Nephron (organoid): ENCODE results near the gene NFAM1.

Experiments
- H3K27ac Mint-ChIP-seq, 3 experiments: 2 replicates each; pipeline ENCODE4 v1.8.0; 2020; ENCODE audit warnings: mixed read lengths in 3 of 3, mild to moderate bottlenecking in 2 of 3, moderate library complexity in 1 of 3
- H3K27me3 Mint-ChIP-seq: 2 replicates; pipeline ENCODE4 v1.8.0; 2021; ENCODE audit warnings: low read depth, mild to moderate bottlenecking, moderate library complexity, mixed read lengths
- H3K36me3 Mint-ChIP-seq: 2 replicates; pipeline ENCODE4 v1.8.0; 2020; ENCODE audit warnings: low read depth, mixed read lengths
- H3K4me1 Mint-ChIP-seq: 2 replicates; pipeline ENCODE4 v1.8.0; 2020; ENCODE audit warnings: mixed read lengths
- H3K4me3 Mint-ChIP-seq, 3 experiments: 2 replicates each; pipeline ENCODE4 v1.8.0; 2020; ENCODE audit warnings: mild to moderate bottlenecking in 3 of 3, mixed read lengths in 3 of 3, moderate library complexity in 2 of 3
- H3K9me3 Mint-ChIP-seq: 2 replicates; pipeline ENCODE4 v1.8.0; 2020; ENCODE audit warnings: mixed read lengths
- TF ChIP-seq, protein P1 (sequence below), 3 experiments: fragments of 200-600 bp; sonication (generic); IDR thresholded peaks; one replicate each; pipeline ENCODE4 v1.5.0; 2021; ENCODE audit warnings: antibody characterized with exemption in 3 of 3; ENCODE audit not compliant: unreplicated experiment in 3 of 3

NFAM1 gene, protein sequence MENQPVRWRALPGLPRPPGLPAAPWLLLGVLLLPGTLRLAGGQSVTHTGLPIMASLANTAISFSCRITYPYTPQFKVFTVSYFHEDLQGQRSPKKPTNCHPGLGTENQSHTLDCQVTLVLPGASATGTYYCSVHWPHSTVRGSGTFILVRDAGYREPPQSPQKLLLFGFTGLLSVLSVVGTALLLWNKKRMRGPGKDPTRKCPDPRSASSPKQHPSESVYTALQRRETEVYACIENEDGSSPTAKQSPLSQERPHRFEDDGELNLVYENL

DNA sequence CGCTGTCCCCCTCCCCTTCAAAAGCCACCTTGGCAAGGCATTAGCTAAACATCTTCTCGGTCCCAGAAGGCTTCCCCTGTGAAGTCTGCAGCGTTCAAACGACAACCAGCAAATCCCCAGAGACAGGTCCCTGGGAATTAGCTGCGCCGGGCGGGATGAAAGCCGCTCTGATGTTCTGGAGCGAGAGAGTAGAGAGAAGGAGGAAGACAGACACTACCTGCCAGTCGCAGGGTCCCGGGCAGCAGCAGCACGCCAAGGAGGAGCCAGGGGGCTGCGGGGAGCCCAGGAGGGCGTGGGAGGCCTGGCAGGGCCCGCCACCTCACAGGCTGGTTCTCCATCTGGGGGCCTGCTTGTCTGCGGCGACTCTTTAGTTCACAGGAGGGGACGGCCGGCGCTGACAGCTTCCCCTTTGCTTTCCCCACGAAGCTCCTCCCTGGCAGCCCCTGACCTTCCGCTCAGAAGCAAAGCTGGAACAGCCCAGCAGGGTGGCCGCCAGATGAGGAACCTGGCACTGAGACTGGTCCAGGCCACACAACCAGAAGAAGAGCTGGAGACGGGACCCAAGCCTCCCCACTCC, at the start of gene NFAM1:
NFAM1 (minus strand) TSS at position 384 of the 577 bp plus-strand sequence; CDS start at position 338, 46 bp downstream.
- Mint-ChIP-seq H3K4me3 (peak within 1 kb of the TSS; percentile 32 to 71 (median 51)), H3K9me3 (no peaks in the 10 kb centered on the region), H3K36me3 (no peaks in the 10 kb centered on the region), H3K4me1 (peaks cover 56% of the 10 kb centered on the region), H3K27me3 (peaks cover 41% of the 10 kb centered on the region), H3K27ac (peak within 1 kb of the TSS in 2 of 3 experiments; percentile 42 to 69)
- TF ChIP-seq, protein P1, sequence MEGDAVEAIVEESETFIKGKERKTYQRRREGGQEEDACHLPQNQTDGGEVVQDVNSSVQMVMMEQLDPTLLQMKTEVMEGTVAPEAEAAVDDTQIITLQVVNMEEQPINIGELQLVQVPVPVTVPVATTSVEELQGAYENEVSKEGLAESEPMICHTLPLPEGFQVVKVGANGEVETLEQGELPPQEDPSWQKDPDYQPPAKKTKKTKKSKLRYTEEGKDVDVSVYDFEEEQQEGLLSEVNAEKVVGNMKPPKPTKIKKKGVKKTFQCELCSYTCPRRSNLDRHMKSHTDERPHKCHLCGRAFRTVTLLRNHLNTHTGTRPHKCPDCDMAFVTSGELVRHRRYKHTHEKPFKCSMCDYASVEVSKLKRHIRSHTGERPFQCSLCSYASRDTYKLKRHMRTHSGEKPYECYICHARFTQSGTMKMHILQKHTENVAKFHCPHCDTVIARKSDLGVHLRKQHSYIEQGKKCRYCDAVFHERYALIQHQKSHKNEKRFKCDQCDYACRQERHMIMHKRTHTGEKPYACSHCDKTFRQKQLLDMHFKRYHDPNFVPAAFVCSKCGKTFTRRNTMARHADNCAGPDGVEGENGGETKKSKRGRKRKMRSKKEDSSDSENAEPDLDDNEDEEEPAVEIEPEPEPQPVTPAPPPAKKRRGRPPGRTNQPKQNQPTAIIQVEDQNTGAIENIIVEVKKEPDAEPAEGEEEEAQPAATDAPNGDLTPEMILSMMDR (IDR thresholded peaks at IDR 0.05; ENCODE audit: unreplicated experiment in 3 of 3), result no peak

DNA sequence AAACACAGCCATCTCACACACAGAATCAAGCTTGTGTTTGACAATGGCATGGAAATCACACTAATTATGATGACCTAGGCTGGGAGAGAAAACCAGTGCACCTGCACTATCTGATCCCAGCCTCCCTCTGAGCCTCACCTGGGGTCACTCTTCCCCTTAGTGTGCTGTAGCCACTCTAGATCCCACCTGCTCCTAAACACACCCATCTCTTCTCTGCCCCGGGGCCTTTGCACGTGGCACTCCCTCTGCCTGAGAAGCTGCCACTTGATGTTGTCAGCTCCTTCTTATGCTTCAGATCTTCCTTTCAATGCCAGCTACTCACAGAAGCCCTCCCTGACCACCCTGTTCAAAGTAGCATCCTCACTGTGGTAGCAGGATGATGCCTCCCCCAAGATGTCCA, 42.9 kb upstream of the NFAM1 start:
- TF ChIP-seq, protein P1 (IDR thresholded peaks at IDR 0.05; ENCODE audit: unreplicated experiment in 3 of 3), result no peak
- Mint-ChIP-seq H3K27ac (no peak overlapping the region), H3K36me3 (no peaks in the 10 kb centered on the region), H3K27me3 (peaks cover 11% of the 10 kb centered on the region), H3K4me3 (no peak overlapping the region), H3K9me3 (no peaks in the 10 kb centered on the region), H3K4me1 (no peaks in the 10 kb centered on the region)

DNA sequence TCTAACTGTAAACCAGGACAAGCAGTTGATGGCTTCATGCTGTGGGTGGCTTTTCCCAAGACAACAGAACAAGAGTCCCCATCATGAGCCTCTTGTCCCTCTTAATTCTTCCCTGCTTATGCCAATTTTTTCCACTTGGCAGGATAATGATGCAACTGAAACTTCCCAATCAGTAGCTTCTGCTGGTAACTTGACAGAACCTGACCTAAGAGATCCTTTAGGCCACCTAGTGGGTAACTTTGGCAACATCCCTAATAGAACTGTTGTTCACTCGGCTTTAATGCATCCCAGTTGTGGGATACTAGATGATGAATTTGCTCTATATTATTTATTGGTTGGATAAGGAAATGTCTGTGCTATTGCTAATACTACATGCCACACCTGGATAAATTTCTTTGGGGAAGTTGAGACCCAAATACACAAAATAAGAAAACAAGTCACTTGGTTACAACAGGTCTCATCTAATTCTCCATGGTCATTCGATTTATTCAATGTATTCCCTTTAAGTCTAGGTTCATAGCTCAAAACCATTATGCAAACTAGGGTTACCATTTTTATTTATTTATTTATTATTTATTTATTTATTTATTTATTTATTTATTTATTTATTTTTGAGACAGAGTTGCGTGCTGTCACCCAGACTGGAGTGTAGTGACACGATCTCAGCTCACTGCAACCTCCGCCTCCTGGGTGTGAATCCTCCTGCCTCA, 41.4 kb upstream of the NFAM1 start:
- H3K27me3 Mint-ChIP-seq, result peaks cover 12% of the 10 kb centered on the region
- no peak overlapping the region for H3K4me3 Mint-ChIP-seq

DNA sequence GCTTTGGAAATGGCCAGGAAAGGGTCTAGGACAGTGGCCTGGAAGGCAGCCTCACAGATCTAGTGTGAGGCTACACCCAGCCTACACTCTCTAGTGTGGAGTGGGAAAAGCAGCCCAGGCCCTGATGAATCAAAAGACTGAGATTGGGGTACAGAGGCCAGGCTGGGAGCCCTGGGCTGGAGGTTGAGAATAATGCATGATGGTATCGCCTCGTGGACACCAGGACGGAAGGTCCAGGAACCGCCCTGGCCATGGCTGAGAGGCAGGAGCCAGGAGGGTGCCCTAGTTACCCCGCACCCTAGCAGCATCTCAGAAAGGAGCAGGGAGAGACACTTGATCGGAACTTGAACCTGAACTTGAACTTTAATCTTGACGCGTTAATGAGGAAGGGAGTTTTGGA, 40.5 kb upstream of the NFAM1 start:
- Mint-ChIP-seq H3K27ac (no peak overlapping the region), H3K9me3 (no peaks in the 10 kb centered on the region), H3K36me3 (no peaks in the 10 kb centered on the region), H3K4me1 (no peaks in the 10 kb centered on the region), H3K27me3 (peaks cover 17% of the 10 kb centered on the region), H3K4me3 (no peak overlapping the region)
- TF ChIP-seq, protein P1 (IDR thresholded peaks at IDR 0.05; ENCODE audit: unreplicated experiment in 3 of 3), result no peak

More for the DNA sequence above, 41.4 kb upstream of the NFAM1 start:
- Mint-ChIP-seq H3K27ac (no peak overlapping the region), H3K4me1 (no peaks in the 10 kb centered on the region), H3K36me3 (no peaks in the 10 kb centered on the region), H3K9me3 (no peaks in the 10 kb centered on the region)
- TF ChIP-seq, protein P1 (IDR thresholded peaks at IDR 0.05; ENCODE audit: unreplicated experiment in 3 of 3), result peak; percentile 72 to 76 (median 73)

DNA sequence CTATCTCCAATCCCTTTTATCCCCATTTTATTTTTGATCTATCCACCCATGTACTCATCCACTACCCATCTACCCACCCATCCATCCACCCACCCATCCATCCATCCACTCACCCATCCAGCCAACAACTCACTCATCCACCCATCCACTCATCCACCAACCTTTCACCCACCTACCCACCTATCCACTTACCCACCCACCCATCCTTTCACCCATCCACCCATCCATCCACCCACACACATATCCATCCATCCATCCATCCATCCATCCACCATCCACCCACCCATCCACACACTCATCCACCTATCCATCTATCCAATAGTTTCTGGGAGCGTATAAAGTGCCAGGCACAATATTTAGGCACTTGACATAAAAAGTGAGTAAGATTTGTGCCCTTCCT, 39.2 kb upstream of the NFAM1 start:
- no peaks in the 10 kb centered on the region for H3K9me3 Mint-ChIP-seq
- no peaks in the 10 kb centered on the region for H3K36me3 Mint-ChIP-seq
- peaks cover 20% of the 10 kb centered on the region for H3K27me3 Mint-ChIP-seq
- no peak overlapping the region for H3K4me3 Mint-ChIP-seq
- TF ChIP-seq, protein P1 (IDR thresholded peaks at IDR 0.05; ENCODE audit: unreplicated experiment in 3 of 3), result no peak
- H3K27ac Mint-ChIP-seq, result no peak overlapping the region
- no peaks in the 10 kb centered on the region for H3K4me1 Mint-ChIP-seq
